Activated CD8-positive, alpha-beta memory T cell treated with anti-CD3 and anti-CD28 coated beads, Interleukin-2, amount 50 U/mL, for 24 hours (primary cell): Measurements from ENCODE around the gene ITGAL.
A peak's percentile ranks its signal among the peaks of the same experiment; 100 is the strongest.
"Not testable (repeated sequence)": the region's sequence is repeated elsewhere in the genome, so short reads cannot be mapped to it uniquely, and the experiment has no call there.

Source experiments
- DNase-seq: peaks from one replicate; pipeline ENCODE4 v3.0.0-alpha.2; 2020; ENCODE audit errors: extremely low read depth

Gene ITGAL

DNA sequence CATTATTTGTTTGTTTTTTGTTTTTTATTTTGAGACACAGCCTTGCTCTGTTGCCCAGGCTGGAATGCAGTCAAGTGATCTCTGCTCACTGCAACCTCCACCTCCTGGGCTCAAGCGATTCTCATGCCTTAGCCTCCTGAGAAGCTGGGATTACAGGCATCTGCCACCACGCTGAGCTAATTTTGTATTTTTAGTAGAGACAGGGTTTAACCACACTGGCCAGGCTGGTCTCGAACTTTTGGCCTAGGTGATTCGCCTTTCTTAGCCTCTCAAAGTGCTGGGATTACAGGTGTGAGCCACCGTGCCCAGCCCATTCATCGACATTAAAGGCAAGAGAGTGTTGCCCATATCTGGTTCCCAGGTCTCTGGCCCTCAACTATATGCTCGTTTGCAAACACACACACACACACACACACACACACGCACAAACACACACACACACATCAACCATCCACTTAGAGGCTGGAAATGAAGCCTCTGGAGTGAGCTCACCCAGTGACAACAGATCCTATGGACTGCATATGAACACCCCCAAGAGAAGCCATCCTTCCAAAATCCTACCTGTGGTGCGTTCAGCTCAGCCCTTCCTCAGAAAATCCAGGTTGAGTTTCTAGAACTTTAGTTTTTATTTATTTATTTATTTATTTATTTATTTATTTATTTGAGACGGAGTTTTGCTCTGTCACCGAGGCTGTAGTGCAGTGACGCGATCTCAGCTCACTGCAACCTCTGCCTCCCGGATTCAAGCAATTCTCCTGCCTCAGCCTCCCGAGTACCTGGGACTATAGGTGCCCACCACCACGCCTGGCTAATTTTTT is 14.6 kb upstream of the ITGAL start:
- no peak for DNase-seq

DNA sequence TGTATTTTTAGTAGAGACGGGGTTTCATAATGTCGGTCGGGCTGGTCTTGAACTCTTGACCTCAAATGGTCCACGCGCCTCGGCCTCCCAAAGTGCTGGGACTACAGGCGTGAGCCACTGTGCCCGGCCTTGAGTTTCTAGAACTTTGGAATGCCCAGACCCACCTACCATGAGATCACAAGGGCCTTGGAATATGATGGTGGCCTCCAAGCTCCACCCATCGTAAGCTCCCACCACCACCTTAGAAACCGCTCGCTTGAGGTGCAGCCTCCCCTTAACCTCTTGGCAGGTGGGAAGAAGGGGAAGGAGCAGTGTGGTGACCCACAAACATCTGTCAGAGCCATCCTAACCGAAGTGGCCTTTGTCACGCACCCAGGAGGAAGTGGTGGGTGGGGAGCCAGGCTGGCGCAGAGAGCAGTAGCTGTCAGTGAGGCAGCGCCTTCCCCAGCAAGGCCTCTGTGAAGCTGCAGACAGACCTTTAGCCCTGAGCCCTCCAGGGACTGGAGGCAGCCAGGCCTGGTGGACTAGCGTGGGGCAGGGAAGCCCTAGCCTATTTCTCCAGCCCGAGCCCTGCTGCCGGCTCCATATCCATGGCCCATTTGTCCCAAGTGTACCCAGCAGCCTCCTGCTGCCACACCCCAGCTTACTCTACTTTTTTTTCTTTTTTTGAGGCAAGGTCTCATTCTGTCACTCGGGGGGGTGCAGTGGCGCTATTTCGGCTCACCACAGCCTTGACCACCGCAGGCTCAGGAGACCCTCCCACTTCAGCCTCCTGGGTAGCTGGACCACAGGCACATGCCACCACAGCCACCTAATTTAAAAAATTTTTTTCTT is 13.8 kb upstream of the ITGAL start:
- peak; percentile 79 for DNase-seq

DNA sequence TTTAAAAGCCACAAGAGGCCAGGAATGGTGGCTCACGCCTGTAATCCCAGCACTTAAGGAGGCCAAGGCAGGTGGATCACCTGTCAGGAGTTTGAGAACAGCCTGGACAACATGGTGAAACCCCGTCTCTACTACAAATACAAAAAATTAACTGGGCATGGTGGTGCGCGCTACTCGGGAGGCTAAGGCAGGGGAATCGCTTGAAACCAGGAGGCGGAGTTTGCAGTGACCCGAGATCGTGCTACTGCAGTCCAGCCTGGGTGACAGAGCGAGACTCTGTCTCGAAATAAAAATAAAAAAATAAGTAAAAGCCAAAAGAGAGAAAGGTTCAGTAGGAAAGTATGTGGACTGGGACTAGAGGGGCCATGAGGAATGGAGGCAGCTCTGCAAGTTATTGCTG is 13.1 kb upstream of the ITGAL start:
- DNase-seq = no peak

DNA sequence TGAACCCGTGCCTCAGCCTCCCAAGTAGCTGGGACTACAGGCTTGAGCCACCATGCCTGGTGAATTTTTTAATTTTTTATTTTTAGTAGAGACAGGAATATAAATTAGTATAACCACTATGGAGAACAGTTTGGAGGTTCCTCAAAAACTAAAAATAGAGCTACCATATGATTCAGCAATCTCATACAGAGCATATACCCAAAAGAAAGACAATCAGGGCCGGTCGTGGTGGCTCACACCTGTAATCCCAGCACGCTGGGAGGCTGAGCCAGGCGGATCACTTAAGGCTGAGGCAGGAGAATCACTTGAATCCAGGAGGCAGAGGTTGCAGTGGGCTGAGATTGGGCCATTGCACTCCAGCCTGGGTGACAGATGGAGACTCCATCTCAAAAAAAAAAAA is 11.1 kb upstream of the ITGAL start:
- DNase-seq = not testable (repeated sequence)

DNA sequence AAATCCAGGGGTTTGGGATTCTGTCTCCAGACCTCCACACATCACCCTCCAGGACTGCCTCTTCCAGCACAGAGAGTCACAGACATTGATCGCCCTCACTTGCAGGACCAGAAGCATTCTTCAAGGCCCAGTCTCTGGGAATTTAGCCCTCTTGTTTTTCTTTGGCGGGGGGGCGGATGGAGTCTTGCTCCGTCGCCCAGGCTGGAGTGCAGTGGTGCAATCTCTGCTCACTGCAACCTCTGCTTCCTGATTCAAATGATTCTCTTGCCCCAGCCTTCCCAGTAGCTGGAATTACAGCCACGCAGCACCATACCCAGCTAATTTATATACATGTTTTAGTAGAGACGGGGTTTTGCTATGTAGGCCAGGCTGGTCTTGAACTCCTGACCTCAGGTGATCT is 8.5 kb upstream of the ITGAL start:
- no peak for DNase-seq

DNA sequence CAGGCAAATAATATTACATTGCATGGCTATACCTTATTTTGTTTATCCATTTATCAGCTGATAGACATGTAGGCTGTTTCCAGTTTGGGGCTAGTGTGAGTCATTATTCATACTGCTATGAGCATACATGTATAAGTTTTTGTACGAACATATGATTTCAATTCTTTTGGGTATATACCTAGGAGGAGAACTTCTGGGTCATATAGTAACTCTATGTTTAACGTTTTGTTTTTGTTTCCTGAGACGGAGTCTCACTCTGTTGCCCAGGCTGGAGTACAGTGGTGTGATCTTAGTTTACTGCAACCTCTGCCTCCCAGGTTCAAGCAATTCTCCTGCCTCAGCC is 2.4 kb upstream of the ITGAL start:
- DNase-seq = no peak

DNA sequence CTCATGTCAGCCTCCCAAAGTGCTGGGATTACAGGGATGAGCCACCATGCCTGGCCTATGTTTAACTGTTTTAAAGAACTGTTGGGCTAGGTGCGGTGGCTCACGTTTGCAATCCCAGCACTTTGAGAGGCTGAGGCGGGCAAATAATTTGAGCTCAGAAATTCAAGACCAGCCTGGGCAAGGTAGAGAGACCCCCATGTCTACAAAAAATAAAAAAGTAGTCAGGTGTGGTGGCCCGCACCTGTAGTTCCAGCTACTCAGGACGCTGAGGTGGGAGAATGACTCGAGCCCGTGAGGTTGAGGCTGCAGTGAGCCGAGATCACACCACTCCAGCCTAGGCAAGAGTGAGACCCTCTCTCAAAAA is 1.9 kb upstream of the ITGAL start:
- DNase-seq = no peak

DNA sequence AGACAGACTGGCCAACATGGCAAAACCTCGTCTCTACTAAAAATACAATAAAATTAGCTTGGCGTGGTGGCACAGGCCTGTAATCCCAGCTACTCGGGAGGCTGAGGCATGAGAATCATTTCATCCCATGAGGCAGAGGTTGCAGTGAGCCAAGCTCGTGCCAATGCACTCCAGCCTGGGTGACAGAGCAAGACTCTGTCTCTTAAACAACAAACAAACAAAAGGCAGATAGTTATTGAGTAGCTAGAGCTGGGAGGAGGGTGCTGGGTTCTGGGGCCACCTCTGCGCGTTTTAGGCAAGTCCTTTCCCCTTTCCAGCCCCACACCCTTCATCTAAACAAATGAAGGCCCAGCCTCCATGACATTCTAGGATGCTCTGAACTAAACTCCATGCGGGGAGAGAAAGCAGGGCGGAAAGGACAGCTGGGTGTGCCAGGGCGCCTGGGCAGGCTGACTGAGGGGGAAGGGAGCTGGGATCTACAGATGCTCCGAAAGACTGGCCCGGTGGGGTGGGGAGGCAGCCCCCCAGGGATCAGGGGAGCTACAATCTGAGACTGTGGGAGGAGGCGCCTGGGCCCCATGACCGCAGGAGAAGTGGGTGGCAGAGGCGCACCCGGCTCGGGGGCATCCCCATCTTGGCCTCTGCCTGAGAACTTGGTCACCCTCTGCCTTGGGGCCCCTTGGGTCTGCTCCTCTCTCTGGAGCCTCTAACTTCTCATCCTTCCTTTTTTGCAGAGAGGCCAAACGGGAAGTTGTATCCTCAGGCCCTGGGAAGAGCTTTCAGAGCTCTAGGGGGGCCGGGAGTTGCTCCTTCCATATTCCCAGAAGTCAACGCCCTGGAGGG is 910 bp downstream of the ITGAL start:
- DNase-seq = peak; percentile 53

DNA sequence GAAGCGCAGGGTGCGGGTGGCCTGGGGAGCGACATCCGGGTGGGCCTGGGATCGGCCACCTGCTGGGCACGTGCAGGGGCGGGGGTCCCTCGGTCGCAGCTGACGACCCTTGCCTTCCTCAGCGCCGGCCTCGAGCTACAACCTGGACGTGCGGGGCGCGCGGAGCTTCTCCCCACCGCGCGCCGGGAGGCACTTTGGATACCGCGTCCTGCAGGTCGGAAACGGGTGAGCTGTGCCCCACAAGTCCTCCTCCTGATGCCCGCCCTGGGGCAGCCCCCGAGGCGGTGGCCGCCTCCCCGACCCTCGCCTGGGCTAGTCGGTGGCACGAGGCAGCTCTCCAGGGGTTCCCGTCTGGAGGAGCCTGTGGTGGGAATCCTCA is 1.5 kb downstream of the ITGAL start:
- no peak for DNase-seq

DNA sequence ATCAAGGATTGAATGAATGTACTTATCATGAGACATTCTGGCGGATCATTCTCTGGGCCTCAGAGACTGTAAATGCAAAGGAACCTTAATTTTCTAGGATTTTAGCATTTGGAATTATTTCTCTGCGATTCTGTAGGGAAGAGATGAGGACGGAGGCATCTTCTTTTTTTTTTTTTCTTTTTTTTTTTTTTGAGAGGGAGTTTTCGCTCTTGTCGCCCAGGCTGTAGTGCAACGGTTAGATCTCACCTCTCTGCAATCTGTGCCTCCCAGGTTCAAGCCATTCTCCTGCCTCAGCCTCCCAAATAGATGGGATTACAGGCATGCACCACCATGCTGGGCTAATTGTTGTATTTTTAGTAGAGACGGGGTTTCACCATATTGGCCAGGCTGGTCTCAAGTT is 2.1 kb downstream of the ITGAL start:
- no peak for DNase-seq

DNA sequence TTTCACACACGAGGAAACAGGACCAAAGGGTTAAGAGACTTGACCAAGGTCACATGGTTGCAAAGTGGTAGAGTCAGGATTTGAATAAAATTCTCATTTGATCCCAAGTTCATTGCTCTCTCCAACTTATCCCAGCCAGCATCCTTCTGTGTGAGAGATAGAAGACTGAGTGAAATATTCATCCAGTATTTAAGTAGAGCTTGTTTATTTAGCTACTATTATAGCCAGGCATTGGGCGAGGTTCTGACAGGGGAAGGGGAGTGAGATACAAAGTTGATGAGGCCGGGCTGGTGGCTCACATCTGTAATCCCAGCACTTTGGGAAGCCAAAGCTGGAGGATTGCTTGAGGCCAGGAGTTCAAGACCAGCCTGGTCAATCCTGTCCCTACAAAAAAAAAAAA is 4.4 kb downstream of the ITGAL start:
- DNase-seq = no peak

DNA sequence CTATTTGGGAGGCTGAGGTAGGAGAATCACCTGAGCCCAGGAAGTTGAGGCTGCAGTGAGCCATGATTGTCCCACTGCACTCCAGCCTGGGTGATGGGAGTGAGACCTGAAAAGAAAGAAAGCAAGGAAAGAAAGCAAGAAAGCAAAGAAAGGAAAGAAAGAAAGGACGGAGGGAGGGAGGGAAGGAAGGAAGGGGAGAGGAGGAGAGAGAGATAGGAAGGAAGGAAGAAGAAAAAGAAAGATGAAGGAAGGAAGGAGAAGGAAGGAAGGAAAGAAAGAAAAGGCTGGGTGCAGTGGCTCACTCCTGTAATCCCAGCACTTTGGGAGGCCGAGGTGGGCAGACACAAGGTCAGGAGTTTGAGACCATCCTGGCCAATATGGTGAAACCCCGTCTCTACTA is 5.2 kb downstream of the ITGAL start:
- not testable (repeated sequence) for DNase-seq

DNA sequence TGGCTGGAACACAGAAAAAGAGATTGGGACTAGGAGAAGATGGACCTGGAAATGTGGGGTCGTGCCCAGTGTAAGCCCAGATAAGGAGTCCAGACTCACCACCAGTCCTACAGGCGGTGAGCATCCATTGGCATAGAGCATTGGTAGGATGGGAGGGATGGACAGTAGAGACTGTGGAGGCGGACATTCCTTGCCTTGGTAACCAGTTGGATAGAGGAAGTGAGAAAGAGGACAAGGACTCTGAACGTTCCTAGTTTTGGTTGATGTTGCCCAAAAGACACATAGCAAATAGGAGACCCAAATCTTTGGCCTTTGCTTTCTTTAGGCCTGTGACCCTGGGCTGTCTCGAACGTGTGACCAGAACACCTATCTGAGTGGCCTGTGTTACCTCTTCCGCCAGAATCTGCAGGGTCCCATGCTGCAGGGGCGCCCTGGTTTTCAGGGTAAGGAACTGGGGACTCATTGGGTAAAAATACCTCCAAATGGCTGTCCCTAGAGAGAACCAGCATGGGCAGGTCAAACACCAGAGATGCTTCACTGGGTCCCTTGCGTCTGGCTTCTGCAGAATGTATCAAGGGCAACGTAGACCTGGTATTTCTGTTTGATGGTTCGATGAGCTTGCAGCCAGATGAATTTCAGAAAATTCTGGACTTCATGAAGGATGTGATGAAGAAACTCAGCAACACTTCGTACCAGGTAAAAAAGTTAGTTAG is 6.4 kb downstream of the ITGAL start:
- DNase-seq = no peak

DNA sequence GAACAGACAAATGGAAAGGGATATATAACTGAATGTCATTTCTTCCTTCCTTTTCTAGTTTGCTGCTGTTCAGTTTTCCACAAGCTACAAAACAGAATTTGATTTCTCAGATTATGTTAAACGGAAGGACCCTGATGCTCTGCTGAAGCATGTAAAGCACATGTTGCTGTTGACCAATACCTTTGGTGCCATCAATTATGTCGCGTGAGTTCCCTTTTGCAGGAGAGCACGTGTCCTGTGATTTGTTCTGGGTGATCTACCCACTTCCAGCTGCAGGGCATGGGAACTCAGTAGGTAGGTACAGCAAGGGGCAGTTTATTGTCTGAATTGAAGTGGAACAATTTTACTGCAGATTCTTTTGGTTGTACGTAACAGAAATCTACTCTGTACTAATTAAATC is 8.8 kb downstream of the ITGAL start:
- no peak for DNase-seq

DNA sequence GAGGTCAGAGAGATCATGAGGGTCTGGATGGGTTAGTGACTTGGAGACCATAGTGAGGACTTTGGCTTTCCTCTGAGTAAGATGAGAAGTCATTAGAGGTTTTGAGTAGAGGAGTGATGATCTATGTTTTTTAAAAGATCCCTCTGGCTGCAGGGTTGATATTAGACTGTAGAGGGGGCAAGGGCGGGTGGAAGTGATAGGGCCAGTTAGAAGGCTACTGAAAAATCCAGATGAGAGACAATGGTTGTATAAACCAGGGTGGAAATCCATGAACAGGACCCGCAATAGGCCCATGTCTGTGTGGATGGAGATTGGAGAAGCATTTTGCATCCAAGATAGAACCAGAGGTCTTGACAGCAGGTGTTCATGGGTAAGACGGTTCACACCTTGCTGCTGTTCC is 9.8 kb downstream of the ITGAL start:
- no peak for DNase-seq

DNA sequence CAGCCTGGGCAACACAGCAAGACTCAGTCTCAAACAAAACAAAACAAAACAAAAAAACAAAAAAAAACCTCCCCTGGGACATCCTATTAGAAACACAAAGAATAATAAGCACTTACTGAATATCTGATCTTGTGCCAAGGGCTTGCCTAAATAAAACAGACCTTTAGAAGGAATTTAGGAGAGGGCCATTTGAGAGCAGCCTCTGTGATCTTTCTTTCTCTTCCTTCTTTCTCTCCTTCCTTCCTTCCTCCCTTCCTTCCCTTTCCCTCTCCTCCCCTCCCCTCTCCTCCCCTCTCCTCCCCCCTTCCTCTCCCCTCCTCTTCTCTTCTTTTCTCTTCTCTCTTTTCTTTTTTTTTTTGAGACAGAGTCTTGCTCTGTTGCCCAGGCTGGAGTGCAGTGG is 12.3 kb downstream of the ITGAL start:
- DNase-seq = no peak

DNA sequence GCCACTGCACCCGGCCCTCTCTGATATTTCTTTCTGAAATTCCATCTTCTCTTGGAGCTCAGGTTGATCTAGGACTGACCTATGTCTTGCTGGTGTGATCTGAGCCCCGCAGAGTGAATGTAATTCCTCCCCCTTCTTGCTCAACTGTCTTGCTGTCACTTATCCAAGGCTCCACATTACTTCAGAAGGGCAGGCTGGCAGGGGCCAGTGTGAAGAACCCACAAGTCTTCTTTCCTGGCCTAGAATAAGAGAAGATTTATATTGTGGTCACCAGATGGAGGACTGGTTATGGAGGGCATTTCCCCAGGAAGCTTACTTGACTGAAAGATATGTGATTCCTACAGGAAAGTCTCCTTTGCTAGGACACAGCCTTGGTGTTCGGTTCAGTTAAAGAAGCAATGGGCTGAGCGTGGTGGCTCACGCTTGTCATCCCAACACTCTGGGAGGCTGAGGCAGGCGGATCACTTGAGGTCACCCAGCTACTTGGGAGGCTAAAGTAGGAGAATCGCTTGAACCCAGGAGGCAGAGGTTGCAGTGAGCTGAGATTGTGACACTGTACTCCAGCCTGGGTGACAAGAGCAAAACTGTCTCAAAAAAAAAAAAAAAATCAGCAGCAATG is 13.4 kb downstream of the ITGAL start:
- no peak for DNase-seq

DNA sequence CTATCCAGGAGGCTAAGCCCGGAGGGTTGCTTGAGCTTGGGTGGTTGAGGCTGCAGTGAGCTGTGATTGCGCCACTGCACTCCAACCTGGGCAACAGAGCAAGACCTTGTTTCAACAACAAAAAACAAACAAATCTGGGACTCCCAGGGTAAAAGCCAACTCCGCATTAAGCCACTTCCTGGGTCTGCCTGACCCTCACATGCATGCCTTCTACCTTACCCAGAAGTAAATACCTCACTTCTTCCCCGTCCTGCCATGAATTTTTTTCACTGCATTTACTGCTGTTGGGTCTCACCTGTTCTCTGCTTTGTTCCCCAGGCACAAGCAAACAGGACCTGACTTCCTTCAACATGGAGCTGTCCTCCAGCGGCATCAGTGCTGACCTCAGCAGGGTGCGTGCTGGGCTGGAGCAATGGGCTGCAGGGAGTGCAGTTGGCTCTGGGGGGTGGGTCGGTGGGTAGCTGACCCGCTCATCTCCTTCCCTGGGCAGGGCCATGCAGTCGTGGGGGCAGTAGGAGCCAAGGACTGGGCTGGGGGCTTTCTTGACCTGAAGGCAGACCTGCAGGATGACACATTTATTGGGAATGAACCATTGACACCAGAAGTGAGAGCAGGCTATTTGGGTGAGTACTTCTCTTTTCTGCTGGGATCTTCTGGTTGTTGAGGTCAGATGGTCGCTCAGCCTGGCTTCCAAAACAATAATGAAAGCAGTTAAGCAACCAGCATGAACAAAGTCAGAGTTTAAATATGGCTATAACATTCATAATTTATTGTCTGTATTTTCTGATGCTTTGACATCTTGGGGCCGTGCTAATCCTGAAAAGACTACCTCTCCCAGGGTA is 16.4 kb downstream of the ITGAL start:
- DNase-seq = no peak

DNA sequence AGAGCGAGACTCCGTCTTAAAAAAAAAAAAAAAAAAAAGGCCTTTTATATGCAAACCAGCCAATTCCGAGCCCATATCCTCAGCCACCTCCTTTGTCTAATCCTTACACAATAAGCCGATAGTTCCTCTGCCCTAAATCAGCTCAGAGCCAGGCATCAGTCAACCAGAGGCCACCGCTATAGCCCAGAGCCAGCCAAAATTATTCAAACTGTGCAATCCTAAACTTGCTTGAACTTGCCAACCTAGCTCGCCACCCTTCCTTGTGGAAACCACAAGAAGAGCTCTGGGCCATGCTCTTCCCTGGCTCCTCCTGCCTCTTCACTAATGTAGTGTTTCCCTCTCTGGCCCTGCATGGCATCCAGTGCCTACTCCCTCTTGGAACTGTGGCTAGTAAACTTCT is 17.7 kb downstream of the ITGAL start:
- DNase-seq = no peak

DNA sequence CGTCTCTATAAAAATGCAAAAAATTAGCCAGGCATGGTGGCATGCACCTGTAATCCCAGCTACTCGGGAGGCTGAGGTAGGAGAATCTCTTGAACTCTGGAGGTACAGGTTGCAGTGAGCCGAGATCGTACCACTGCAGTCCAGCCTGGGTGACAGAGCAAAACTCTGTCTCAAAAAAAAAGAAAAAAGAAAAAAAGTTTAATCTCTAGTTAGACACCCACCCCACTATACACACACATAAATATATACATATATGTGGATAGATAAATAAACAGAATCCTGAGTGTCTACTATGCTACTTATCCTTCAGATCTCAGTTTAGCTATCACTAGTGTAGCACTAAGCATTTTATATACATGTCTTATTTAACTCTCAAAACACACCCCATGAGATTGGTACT is 18.7 kb downstream of the ITGAL start:
- no peak for DNase-seq
